Measurements from ENCODE around the gene REG1A. TPM values are rescaled to one million over a fixed set of nuclear protein-coding genes. Genes with fewer than 3 reads are reported as not detected.

REG1A gene
- not detected in 2 replicates for total RNA-seq

DNA sequence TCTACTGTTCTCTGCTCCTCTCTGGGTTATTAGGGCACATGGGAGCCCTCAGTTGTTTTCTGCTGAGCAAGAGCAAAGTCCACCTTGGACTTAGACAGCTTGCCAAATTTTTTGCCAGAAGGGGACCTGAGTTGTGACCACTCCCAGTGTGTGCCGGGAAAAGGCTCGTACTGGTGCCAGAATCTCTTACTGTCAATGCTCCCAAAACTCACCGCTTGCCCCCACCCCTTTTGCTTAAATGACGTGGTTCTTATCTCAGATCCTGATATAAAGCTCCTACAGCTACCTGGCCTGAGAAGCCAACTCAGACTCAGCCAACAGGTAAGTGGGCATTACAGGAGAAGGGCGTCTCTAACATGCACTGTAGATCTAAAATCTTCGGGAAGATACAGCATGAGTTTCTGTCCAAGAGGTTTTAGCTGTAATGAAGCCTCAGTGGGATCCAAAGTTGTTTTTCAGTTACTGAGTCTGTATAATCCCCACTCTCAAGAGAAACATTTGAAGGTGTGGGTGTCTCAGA, at the start of gene REG1A:
Gene REG1A (plus strand): TSS at position 295 of the 520 bp plus-strand sequence. CDS start 374 bp downstream, outside the sequence.

GRCh38 chr2:79087785-79088364, 32.4 kb upstream of the REG1A start, which contains the start of gene REG1B:
Gene REG1B (minus strand): TSS chr2:79087993. CDS start chr2:79087612, 381 bp downstream.

DNA sequence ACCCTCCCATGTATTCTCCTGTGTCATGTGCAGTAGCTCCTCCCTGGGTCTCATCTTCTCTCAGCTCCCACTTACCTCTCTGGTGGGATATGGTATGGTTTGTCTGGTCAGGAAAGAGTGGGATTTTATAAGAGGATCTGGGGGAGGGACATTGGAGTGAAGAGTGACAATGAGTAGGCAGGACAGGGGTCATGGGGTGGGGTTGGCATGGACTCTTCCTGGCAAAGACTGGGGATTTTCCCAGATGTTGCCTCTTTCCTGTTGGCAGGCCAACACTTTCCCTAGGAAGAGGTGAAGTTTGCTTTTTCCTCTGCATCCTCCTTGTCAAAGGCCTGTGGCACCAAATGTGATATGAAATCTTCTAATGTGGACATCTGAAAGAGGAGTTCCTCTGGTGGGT, 39.4 kb downstream of the REG1A start, which contains the start of gene REG3A:
Gene REG3A (minus strand): TSS at position 101 of the 400 bp plus-strand sequence. CDS start 348 bp downstream, outside the sequence.

Other genes with a start within 250 kb of the REG1A start
- gene REG3G, start 94.8 kb upstream of the REG1A start, total RNA-seq = not detected in 2 replicates
- gene REG1B, start 32.5 kb upstream of the REG1A start, total RNA-seq = not detected in 2 replicates
- gene REG3A, start 39.3 kb downstream of the REG1A start, total RNA-seq = not detected in 2 replicates